Pons (tissue), 1 donor: ENCODE measurements around the gene CSTA.
"Not testable (repeated sequence)": the region's sequence is repeated elsewhere in the genome, so short reads cannot be mapped to it uniquely, and the experiment has no call there.

Source experiments
- DNase-seq: peaks from one replicate; pipeline ENCODE4 v3.0.0-alpha.2; 2016; ENCODE audit warnings: low spot score

The CSTA gene

DNA sequence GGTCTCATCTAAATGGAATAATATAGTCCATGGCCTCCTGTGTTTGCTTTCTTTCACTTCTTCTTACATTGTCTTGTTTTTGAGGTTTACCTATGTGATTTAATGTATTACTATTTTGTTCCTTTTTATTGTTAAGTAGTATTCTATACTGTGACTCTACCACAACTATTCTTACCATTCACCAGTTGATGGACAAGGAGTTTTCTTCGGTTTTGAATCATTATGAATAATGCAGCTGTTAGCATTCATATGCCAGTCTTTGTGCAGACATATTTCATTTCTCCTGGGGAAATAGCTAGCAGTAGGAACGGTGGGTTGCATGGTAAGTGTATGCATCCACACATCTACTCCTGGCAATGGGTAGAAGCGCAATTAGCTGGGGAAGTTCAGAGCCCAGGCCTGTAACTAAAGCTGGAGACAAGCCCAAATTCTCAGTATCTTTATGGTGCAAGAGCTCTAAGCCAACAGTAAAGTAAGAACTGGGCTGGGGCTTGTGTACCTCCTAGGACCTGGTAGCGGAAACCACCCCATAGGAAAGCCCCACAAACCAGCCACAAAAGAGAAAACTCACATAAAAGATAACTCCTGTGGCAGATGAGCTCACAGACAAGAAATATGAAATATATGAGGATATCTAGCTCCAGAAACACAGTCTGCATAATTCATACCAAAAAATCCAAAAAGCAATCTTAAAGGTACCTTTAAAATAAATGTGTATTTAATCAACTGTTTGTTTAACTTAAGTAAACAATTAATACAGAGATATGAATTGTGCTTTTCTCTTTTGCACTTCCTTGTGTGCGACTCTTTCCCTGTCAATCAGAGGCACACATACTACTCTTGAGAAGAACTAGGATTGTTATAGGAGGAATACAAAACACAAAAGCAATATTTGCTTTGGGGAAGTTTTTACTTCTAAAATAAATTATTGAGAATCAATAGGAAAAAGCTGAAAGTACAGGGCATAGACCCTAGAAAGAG, 2.7 kb upstream of the CSTA start:
- DNase-seq, result no peak

DNA sequence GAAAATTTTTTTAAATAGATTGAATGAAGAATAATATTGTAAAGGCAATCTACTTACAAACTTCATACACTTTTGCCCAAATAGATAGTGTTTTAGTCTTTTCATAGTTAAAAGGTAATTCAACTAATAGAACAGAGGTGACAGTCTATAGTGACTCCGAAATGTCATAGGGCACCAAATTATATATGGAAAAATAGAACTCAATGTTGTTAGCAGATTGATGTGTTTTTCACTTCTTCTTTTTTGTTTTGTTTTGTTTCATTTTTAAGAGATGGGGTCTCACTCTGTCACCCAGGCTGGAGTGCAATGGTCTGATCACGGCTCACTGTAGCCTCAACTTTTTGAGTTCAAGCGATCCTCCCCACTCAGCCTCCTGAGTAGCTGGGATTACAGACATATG, 721 bp downstream of the CSTA start:
- no peak for DNase-seq

DNA sequence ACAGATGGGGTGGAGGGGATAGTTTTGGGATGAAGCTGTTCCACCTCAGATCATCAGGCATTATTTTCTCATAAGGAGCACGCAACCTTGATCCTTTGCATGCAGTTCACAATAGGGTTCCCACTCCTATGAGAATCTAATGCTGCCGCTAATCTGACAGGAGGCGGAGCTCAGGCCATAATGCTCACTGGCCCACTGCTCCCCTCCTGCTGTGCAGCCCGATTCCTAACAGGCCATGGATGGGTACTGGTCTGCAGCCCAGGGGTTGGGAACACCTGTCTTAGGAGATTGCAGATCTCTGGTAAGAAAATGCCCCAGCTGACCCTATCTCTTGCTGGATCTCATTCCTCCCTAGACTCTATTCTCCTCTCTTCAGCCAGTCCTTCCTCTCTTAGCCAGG, 6.8 kb downstream of the CSTA start:
- DNase-seq, result no peak

DNA sequence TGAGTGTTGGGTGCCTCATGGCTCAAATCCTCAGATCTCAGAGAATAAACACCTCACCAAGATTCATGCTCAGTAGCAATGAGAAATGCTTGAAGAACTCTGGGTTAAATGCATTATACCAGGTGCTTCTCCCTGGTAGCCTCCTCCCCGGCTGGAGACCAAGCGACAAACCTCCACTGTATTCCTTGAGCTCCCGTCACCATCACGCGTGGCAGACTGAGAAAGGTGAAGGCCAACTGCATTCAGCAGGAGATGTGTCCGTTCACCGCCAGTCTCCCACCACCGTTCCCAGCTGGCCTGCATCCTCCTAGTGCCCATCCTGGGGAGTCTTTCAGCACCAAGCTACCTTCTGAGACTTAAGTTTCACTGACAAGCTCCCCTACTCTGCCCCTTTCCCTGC, 7.5 kb downstream of the CSTA start:
- no peak for DNase-seq

DNA sequence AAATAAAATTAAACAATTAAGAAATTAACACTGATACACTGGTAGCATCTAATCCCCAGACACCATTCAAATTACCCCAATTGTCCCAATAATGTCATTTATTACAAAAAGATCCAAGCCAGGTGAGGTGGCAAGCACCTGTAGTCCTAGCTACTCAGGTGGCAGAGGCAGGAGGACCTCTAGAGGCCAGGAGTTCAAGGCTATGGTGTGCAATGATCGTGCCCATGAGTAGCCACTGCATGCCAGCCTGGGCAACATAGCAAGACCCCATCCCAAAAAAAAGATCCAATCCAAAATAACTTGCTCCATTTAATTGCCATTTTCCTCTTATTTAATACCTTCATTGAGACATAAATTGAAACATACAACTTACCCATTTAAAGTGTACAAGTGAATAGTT, 17.8 kb downstream of the CSTA start:
- no peak for DNase-seq

DNA sequence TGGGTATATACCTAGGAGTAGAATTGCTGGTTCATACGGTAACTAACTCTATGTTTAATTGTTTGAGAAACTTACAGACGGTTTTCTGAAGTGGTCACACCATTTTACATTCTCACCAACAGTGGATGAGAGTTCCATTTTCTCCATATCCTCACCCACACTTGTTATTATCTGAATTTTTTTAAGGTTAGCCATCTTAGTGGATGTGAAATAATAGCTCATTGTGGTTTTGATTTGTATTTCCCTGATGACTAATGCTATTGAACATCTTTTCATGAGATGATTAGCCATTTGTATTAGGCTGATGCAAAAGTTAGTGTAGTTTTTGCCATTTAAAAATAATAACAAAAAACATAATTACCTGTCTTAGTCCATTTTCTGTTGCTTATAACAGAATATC, 18.6 kb downstream of the CSTA start:
- no peak for DNase-seq

DNA sequence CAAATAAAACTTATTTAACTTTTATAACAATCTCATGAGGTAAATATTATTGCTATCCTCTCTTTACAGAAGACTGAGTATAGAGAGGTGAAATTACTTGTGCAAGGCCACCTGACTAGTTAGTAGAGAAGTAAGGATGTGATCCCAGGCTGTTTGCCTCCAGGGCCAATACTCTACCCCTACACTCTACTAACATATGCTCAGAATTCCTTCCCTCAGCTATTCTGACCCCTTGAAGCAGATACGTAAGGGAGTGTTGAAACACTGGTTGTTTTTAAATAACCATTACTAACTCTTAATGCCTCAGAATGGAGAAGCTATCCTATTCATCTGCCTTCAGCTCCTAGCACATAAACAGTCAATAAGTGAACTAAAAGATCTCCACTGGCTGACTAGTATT, 24.1 kb downstream of the CSTA start:
- DNase-seq, result no peak

DNA sequence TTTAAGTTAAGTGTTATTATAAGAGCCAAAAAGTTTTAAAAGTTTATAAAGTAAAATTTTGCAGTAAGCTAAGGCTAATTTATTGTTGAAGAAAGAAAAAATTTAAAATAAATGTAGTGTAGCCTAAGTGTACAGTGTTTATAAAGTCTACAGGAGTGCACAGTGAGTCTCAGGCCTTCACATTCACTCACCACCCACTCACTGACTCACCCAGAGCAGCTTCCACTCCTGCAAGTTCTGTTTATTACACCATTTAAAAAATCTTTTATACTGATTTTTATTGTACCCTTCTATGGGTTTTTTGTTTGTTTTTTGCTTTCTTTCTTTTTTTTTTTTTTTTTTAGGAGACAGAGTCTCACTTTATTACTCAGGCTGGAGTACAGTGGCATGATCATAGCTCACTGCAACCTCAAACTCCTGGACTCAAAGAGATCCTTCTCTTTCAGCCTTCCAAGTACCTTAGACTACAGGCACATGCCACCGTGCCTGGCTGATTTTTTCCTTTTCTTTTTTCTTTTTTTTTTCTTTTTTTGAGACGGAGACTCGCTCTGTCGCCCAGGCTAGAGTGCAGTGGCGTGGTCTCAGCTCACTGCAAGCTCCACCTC, 25.9 kb downstream of the CSTA start:
- no peak for DNase-seq

DNA sequence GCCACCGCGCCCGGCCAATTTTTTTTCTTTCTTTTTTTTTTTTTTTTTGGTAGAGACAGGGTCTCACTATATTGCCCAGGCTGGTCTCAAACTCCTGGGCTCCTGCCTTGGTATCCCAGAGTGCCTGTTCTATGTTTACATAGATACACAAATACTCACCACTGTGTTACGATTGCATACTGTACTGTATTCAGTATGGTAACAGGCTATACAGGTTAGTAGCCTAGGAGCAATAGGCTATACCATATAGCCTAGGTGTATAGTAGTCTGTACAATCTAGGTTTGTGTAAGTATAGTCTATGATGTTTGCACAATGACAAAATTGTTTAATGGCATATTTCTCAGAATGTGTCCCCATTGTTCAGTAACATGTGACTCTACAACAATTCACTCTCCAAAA, 26.6 kb downstream of the CSTA start:
- DNase-seq, result no peak

DNA sequence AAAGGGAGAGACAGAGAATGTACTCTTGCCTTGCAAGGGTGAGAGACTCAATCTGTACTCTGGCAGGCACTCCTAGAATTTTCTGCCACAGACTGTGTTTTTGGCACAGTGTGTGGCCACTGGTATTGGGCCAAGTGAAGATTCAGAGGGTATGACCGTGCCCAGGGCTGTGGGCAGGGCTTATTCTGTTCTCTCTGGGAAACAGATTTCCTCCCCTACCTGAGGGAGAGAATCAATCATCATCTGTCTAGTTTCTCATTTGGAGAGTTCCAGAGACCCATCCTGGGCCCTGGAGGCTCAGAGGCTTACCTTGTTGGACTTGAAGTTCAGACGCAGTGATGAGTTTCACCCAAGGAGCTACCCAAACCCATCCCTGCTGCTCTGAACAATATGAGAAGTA, 28.2 kb downstream of the CSTA start:
- DNase-seq, result no peak

DNA sequence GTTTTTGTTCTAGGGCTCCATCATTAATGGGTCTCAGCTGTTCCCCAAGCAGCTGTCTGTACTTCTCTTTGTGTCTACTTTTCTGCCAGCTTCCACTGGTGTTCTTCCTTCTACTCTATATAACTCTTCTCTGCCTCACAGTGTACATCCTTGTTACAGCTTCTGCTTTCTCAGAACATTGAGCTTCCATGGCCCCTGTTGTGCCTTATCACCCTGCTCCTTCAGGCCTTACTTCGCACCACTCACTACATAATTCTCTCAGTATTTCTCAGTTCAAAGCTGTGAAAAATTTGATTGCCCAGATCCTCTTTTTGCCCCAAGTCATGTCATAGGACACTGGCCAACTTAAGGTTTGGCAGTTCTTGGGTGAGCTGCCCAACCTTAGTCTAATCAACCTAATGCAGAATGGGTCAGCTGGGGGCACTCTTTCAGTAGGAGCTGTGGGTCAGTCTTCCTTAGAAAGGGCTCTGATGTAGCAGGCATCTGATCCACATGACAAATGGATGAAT, 28.9 kb downstream of the CSTA start:
- DNase-seq, result no peak

DNA sequence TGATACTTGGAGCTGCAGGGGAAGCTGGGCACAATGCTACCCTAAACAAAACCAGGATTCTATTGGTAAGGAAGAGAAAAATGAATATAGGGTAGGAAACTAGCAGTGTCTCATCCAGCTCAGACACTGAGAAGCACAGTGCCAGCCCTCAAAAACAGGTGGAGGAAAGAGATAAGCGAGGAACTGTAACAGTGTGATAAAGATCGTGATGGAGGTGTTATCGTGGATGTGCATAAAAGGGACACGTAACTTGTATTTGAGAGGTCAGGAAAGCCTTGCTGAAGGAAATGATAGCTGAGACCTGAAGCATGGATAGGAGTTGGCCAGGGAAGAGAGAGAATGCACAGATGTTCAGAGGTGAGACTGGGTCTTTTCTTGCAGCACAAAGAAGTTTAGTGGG, 30.6 kb downstream of the CSTA start:
- no peak for DNase-seq

DNA sequence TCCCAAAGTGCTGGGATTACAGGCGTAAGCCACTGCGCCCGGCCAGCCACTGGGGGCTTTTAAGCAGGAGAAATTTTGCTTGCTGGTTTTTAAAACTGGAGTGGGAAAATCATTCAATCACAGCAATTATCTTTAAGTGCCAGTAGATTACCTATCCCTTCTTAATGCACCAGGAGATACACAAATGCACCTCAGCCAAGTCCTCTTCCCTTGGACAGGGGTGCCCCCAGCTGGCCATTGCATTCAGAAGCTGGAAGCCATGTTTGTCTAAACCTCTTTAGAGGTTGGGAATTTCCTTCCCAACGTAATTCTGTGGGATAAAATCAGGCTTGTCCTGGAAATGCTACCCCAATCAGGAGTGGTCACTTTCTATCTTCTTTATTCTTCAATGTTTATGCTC, 31.4 kb downstream of the CSTA start:
- peak; percentile 34 for DNase-seq

DNA sequence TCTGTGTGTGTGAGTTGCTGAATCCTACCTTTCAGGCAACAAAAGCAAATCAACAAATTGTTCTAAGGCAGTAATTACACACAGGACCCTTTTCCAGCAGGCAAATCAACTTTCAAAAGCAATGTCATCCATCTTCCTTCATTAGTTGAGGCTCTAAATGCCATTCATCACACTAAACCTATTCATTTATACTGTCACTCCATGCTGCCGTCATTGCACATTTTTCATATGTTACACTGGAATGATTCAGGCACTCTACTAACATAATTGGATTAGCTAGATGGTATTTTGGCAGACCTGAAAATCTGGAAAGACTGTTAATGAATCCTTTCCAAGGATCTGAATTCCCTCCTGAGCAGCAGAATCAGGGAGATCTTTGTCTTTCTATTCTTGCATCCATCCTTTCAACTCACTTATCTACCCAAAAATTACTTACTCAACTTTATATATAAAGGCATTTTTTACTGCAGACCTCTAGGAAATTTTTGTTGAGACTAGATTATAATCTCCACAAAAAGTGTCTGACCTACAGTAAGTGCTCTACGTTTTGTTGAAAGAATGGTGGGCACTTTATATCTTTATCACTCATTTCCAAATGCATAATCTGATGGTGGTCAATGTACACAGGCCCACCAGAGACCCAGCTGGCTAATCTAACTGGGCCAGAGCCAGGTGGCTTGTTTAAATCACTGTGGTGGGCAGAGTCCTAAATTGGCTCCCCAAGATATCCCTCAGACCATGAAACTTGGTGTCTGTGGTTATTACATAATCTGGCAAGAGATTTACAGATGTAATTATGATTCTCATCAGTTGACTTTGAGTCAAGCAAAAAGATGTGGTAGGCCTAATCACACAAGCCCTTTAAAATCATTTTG, 33.0 kb downstream of the CSTA start:
- DNase-seq, result no peak

DNA sequence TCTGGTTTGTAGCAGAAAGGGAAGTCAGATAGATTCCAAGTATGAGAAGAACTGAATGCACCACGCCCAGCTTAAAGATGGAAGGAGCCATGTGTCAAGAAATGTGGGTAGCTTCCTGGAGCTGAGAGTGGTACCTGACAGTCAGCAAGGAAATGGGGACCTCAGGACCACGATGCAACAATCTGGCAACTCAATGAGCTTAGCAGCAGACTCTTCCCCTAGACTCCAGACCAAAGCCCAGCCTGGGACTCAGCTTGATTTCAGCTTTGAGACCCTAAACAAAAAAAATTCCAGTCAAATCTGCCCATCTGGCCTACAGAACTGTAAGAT, 33.6 kb downstream of the CSTA start:
- no peak for DNase-seq

DNA sequence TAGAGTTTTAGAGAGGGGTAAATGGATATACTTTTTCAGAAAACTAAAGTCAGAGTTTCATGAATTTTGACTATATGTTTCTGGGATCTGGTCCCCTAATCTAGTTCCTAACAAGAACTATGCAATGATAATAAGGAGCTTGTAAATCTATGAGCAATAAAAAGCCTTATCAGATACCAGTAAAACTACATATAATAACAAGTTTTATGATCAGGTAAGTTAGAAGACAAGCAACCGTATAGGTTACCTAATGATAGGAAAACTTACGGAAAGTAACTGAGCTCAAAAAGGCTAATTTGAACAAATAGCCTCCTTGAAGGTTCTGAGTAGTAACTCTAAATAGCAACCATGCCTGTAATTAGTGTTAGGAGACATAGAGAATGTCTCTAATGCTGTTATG, 37.0 kb downstream of the CSTA start:
- DNase-seq, result no peak

DNA sequence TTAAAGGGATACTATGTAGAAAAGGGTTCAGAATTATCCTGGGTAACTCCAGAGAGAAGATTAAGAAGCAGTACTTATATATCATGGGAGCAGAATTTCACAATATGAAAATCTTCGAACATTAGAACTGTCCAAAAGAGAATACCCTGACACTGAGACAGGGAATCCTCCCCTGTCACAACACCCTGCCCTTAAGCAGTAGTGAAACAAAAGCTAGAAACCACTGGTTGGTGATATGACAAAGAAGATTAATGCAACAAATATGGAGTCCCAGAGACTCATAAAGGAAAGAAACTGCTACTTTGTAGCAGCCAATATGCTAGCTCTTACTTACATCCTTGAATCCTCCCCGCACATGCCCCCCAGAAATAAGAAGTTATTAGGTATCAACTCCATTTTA, 39.4 kb downstream of the CSTA start:
- DNase-seq, result no peak

DNA sequence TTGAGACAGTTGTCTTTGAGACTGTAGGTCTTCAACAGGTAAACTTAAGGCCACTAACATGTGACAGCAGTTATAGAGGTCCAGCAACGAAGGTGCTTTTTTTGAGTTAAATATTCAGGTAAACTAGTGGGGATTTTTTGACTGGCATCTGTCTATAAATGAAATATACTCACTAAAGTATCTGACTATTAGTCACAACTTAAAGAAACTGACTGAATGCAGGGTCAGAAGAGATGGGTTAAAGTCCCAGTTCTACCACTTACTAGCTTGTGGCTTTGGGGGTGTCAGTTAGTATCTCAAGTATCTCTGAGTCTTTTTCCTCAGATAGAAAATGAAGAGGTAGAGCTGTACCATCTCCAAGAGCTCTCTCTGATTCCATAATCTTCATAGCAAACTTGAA, 40.0 kb downstream of the CSTA start:
- DNase-seq, result no peak

DNA sequence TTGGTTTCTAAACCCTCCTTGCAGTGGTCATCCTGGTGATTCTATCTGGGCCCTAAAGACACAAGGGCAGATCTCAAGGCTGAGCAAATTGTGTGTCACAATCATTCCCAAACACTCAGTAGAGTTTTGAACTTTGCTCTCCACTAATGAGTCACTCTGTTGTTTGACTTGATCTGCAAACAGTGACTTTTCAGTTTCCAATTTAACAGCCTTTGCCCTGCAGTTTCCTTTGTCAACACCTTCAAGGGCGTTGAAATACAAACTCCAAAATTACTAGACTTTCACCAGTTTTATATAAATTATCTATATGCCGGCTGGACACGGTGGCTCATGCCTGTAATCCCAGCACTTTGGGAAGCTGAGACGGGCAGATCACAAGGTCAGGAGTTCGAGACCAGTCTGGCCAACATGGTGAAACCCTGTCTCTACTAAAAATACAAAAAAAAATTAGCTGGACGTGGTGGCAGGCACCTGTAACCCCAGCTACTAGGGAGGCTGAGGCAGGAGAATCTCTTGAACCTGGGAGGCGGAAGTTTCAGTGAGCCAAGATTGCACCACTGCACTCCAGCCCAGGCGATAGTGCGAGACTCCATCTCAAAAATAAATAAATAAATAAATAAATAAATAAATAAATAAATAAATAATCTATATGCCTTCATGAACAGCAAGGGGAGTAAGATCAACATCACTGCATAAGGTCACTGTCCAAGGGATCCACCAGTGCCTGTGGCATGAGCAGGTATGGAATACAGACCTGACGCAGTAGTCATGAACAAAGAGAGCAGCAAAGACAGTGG, 40.7 kb downstream of the CSTA start:
- not testable (repeated sequence) for DNase-seq

DNA sequence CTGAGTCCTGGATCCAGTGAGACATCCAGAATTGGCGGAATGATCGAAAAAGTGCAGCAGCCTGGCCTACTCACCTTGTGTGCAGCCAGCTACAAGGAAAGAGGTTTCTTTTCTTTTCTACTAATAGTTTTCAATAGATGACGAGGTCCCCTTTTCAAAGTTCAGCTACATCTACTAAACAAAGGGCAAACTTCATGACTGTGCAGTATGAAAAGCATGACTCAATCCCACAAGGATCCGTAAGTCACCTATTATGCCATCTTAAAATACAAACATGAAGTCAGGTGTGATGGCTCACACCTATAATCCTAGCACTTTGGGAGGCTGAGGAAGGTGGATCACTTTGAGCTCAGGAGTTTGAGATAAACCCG, 41.3 kb downstream of the CSTA start:
- no peak for DNase-seq

DNA sequence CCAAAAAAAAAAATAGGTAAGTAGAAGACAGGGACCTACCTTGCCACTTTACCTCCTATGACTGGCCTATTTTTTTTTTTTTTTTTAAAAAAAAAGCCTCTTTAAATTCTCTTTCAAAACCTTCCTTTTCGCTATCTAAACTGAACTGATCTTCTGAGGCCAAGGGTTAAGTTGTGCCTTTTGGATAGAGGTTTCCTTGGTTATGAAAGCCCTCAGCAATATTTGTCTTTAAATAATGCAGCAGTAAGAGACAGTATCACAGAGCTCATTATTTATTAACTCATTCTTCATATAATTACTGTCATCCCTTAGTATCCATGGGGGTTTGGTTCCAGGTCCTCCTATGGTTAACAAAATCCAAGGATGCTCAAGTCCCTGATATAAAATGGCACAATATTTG, 49.0 kb downstream of the CSTA start:
- DNase-seq, result no peak

DNA sequence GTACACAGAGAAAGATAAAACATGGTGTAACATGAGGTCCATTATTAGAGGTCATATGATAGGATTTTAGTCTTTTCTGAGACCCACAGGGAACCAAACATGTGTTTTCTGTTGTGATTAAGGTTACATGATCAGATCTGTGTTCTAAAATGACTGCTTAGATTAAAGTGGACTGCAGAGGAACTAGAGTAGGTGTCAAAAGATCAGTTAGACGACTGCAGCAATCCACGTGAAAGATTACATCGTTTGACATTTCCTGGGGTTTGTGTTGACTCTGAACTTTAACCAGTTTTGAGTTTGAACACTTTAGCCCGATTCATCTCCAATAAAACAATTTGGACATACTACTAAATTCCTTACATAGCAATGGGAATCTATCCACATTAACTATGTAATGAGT, 52.9 kb downstream of the CSTA start:
- DNase-seq, result no peak
